Calu3 (cell line): ENCODE results near the gene MRS2. TPM values are rescaled to one million over a fixed set of nuclear protein-coding genes. Genes with fewer than 3 reads are reported as not detected.
"Not testable (repeated sequence)": the region's sequence is repeated elsewhere in the genome, so short reads cannot be mapped to it uniquely, and the experiment has no call there.

Experiments used
- BruUV-seq: library from RNA; stranded (reverse); fragments of 400-500 nt; replicated peaks from 2 replicates; lab custom pipeline; 2021; lab: Mats Ljungman, UMichigan
- CTCF ChIA-PET: fragments of 300-600 bp; sonication (Branson Sonifier 250); formaldehyde crosslinking; loops from one replicate; lab custom pipeline; 2022; ENCODE audit warnings: antibody characterized with exemption; lab: Charles Lee
- DNase-seq: peaks from one replicate; pipeline ENCODE4 v3.0.0; 2022
- H3K27ac Mint-ChIP-seq: one replicate; pipeline ENCODE4 v1.8.0; 2022; ENCODE audit warnings: mixed read lengths; ENCODE audit not compliant: unreplicated experiment
- H3K27me3 Mint-ChIP-seq: one replicate; pipeline ENCODE4 v1.8.0; 2022; ENCODE audit warnings: mixed read lengths; ENCODE audit not compliant: unreplicated experiment
- H3K36me3 Mint-ChIP-seq: one replicate; pipeline ENCODE4 v1.8.0; 2022; ENCODE audit warnings: mild to moderate bottlenecking, moderate library complexity, mixed read lengths; ENCODE audit not compliant: insufficient read depth, unreplicated experiment
- H3K4me1 Mint-ChIP-seq: one replicate; pipeline ENCODE4 v1.8.0; 2022; ENCODE audit warnings: mild to moderate bottlenecking, low read depth, mixed read lengths; ENCODE audit not compliant: unreplicated experiment
- H3K4me3 Mint-ChIP-seq: one replicate; pipeline ENCODE4 v1.8.0; 2022; ENCODE audit warnings: mild to moderate bottlenecking, low read depth, moderate library complexity, mixed read lengths; ENCODE audit not compliant: unreplicated experiment
- H3K9me3 Mint-ChIP-seq: one replicate; pipeline ENCODE4 v1.8.0; 2022; ENCODE audit warnings: low read depth, mixed read lengths; ENCODE audit not compliant: unreplicated experiment
- CTCF ChIP-seq: fragments of 200-600 bp; IDR thresholded peaks from one replicate; pipeline ENCODE4 v1.8.0; 2022; ENCODE audit warnings: antibody characterized with exemption; ENCODE audit not compliant: unreplicated experiment
- intact Hi-C: fragments of 100-400 bp; cut with micrococcal nuclease; formaldehyde crosslinking; loops from one replicate; pipeline ENCODE4 v1.10.0; 2022; ENCODE audit not compliant: unreplicated experiment
- total RNA-seq: library from RNA; stranded (reverse); gene quantifications from 2 replicates; pipeline ENCODE4 v1.2.3, GENCODE V29; 2022

Gene MRS2
- total RNA-seq, 1 experiment from 2014 or later: 56.7 TPM

GRCh38 chr6:24378473-24379097 is 24.2 kb upstream of the MRS2 start:
- Mint-ChIP-seq H3K4me1 (peaks cover 42% of the 10 kb centered on the region), H3K27me3 (no peaks in the 10 kb centered on the region), H3K4me3 (no peak overlapping the region), H3K9me3 (peaks cover under 1% of the 10 kb centered on the region), H3K27ac (no peak overlapping the region), H3K36me3 (peaks cover 17% of the 10 kb centered on the region)
- CTCF ChIA-PET: interaction anchor here (0.7 to 0.8 kb wide), 3 partner anchors 10 to 206 kb away, joined by 3 to 7 read pairs (median 3); no protein-coding TSS in a partner anchor
- intact Hi-C loops: no loop called here
- no peak for TF ChIP-seq CTCF
- BruUV-seq: no TSS peak
- no peak for DNase-seq

- H3K4me3 Mint-ChIP-seq: peak overlapping the region; percentile 35
- no peak for TF ChIP-seq CTCF
- CTCF ChIA-PET: interaction anchor here (1.0 to 1.6 kb wide), 4 partner anchors 21 to 98 kb away, joined by 5 to 8 read pairs (median 6); partner anchors contain the start of gene MRS2
- H3K27ac Mint-ChIP-seq: peak overlapping the region; percentile 85
- H3K27me3 Mint-ChIP-seq: no peaks in the 10 kb centered on the region
- H3K4me1 Mint-ChIP-seq: peaks cover 62% of the 10 kb centered on the region
- peaks cover 29% of the 10 kb centered on the region for H3K36me3 Mint-ChIP-seq
- peaks cover 3% of the 10 kb centered on the region for H3K9me3 Mint-ChIP-seq
- no TSS peak for BruUV-seq
- no peak for DNase-seq
- intact Hi-C loops: loop anchor here (1.0 kb wide), 1 partner anchor 21 kb away; no protein-coding TSS in a partner anchor
Measured at GRCh38 chr6:24381476-24382219, 21.1 kb upstream of the MRS2 start.

- CTCF ChIA-PET: interaction anchor here (1.0 to 1.6 kb wide), 4 partner anchors 20 to 99 kb away, joined by 5 to 8 read pairs (median 6); partner anchors contain the start of gene MRS2
- Mint-ChIP-seq H3K4me3 (peak overlapping the region; percentile 35), H3K9me3 (peaks cover 3% of the 10 kb centered on the region), H3K4me1 (peaks cover 65% of the 10 kb centered on the region), H3K36me3 (peaks cover 29% of the 10 kb centered on the region), H3K27me3 (no peaks in the 10 kb centered on the region), H3K27ac (peak overlapping the region; percentile 85)
- no peak for DNase-seq
- no peak for TF ChIP-seq CTCF
- intact Hi-C loops: loop anchor here (1.0 kb wide), 1 partner anchor 22 kb away; no protein-coding TSS in a partner anchor
- no TSS peak for BruUV-seq
Measured at GRCh38 chr6:24382220-24382540, 20.6 kb upstream of the MRS2 start.

GRCh38 chr6:24382891-24383494 is 19.7 kb upstream of the MRS2 start:
- peak overlapping the region; percentile 35 for H3K4me3 Mint-ChIP-seq
- peaks cover 69% of the 10 kb centered on the region for H3K4me1 Mint-ChIP-seq
- BruUV-seq, H3K27me3 Mint-ChIP-seq, H3K9me3 Mint-ChIP-seq: not testable (repeated sequence)
- peak; percentile 57 for DNase-seq
- H3K36me3 Mint-ChIP-seq: peaks cover 29% of the 10 kb centered on the region
- intact Hi-C loops: loop anchor here (1.0 kb wide), 1 partner anchor 23 kb away; no protein-coding TSS in a partner anchor
- CTCF ChIA-PET: interaction anchor here (0.7 kb wide), 2 partner anchors 12 to 27 kb away, joined by 3 to 5 read pairs; no protein-coding TSS in a partner anchor
- H3K27ac Mint-ChIP-seq: peak overlapping the region; percentile 85

- not testable (repeated sequence) for BruUV-seq, H3K4me3 Mint-ChIP-seq, H3K27me3 Mint-ChIP-seq, DNase-seq, H3K9me3 Mint-ChIP-seq
- Mint-ChIP-seq H3K36me3 (peaks cover 40% of the 10 kb centered on the region), H3K4me1 (peaks cover 66% of the 10 kb centered on the region), H3K27ac (peak overlapping the region; percentile 72)
- intact Hi-C loops: loop anchor here (1.0 to 5.0 kb wide), 3 partner anchors 42 to 187 kb away; no protein-coding TSS in a partner anchor
- CTCF ChIA-PET: interaction anchor here (0.7 to 5.4 kb wide), 2 partner anchors 101 to 727 kb away, joined by 5 to 121 read pairs; no protein-coding TSS in a partner anchor
Measured at GRCh38 chr6:24384369-24385130, 18.2 kb upstream of the MRS2 start.
